Measurements from ENCODE around the gene PHYHIPL.

PHYHIPL gene

GRCh38 chr10:59172567-59172966, 3.9 kb upstream of the PHYHIPL start:
- Mint-ChIP-seq H3K27ac (ENCODE audit: low read depth) (no peak overlapping the region), H3K36me3 (ENCODE audit: insufficient read depth) (no peaks in the 10 kb centered on the region), H3K4me1 (no peaks in the 10 kb centered on the region), H3K27me3 (peaks cover 6% of the 10 kb centered on the region), H3K4me3 (no peak overlapping the region), H3K9me3 (peaks cover 15% of the 10 kb centered on the region)
- DNase-seq (ENCODE audit: low spot score in 2 of 2) (no peak), ATAC-seq (replicated peaks; ENCODE audit: extremely low read depth, poor library complexity, severe bottlenecking) (no peak)

- Mint-ChIP-seq H3K4me1 (no peaks in the 10 kb centered on the region), H3K27ac (ENCODE audit: low read depth) (no peak overlapping the region), H3K4me3 (no peak overlapping the region), H3K27me3 (peaks cover 7% of the 10 kb centered on the region), H3K36me3 (ENCODE audit: insufficient read depth) (no peaks in the 10 kb centered on the region), H3K9me3 (peaks cover 16% of the 10 kb centered on the region)
- no peak for DNase-seq (ENCODE audit: low spot score in 2 of 2)
- no peak for ATAC-seq (replicated peaks; ENCODE audit: extremely low read depth, poor library complexity, severe bottlenecking)
These were observed 3.0 kb upstream of the PHYHIPL start for GRCh38 chr10:59173414-59173813.

- Mint-ChIP-seq H3K9me3 (peaks cover 16% of the 10 kb centered on the region), H3K27ac (ENCODE audit: low read depth) (no peak overlapping the region), H3K36me3 (ENCODE audit: insufficient read depth) (no peaks in the 10 kb centered on the region), H3K4me1 (no peaks in the 10 kb centered on the region), H3K27me3 (peaks cover 7% of the 10 kb centered on the region), H3K4me3 (no peak overlapping the region)
- DNase-seq (ENCODE audit: low spot score in 2 of 2), result no peak
- no peak for ATAC-seq (replicated peaks; ENCODE audit: extremely low read depth, poor library complexity, severe bottlenecking)
These were observed 754 bp upstream of the PHYHIPL start for GRCh38 chr10:59175538-59176240.

- no peak overlapping the region for H3K4me3 Mint-ChIP-seq
- no peaks in the 10 kb centered on the region for H3K4me1 Mint-ChIP-seq
- H3K9me3 Mint-ChIP-seq, result peaks cover 16% of the 10 kb centered on the region
- ATAC-seq (replicated peaks; ENCODE audit: extremely low read depth, poor library complexity, severe bottlenecking) (no peak), DNase-seq (ENCODE audit: low spot score in 2 of 2) (no peak)
- peaks cover 7% of the 10 kb centered on the region for H3K27me3 Mint-ChIP-seq
- H3K36me3 Mint-ChIP-seq (ENCODE audit: insufficient read depth), result no peaks in the 10 kb centered on the region
- H3K27ac Mint-ChIP-seq (ENCODE audit: low read depth), result no peak overlapping the region
These were observed 771 bp downstream of the PHYHIPL start for GRCh38 chr10:59177031-59177797.

- Mint-ChIP-seq H3K9me3 (peaks cover 16% of the 10 kb centered on the region), H3K36me3 (ENCODE audit: insufficient read depth) (no peaks in the 10 kb centered on the region), H3K27ac (ENCODE audit: low read depth) (no peak overlapping the region), H3K27me3 (peaks cover 7% of the 10 kb centered on the region), H3K4me3 (no peak overlapping the region), H3K4me1 (no peaks in the 10 kb centered on the region)
- no peak for DNase-seq (ENCODE audit: low spot score in 2 of 2)
- ATAC-seq (replicated peaks; ENCODE audit: extremely low read depth, poor library complexity, severe bottlenecking), result no peak
These were observed 1.4 kb downstream of the PHYHIPL start for GRCh38 chr10:59177836-59178235.

- H3K4me1 Mint-ChIP-seq, result no peaks in the 10 kb centered on the region
- H3K27ac Mint-ChIP-seq (ENCODE audit: low read depth), result no peak overlapping the region
- ATAC-seq (replicated peaks; ENCODE audit: extremely low read depth, poor library complexity, severe bottlenecking) (no peak), DNase-seq (ENCODE audit: low spot score in 2 of 2) (no peak)
- peaks cover 14% of the 10 kb centered on the region for H3K9me3 Mint-ChIP-seq
- no peaks in the 10 kb centered on the region for H3K36me3 Mint-ChIP-seq (ENCODE audit: insufficient read depth)
- no peak overlapping the region for H3K4me3 Mint-ChIP-seq
- H3K27me3 Mint-ChIP-seq, result peaks cover 7% of the 10 kb centered on the region
These were observed 2.6 kb downstream of the PHYHIPL start for GRCh38 chr10:59179068-59179467.

- ATAC-seq (replicated peaks; ENCODE audit: extremely low read depth, poor library complexity, severe bottlenecking) (no peak), DNase-seq (ENCODE audit: low spot score in 2 of 2) (no peak)
- Mint-ChIP-seq H3K9me3 (peaks cover 6% of the 10 kb centered on the region), H3K4me1 (no peaks in the 10 kb centered on the region), H3K36me3 (ENCODE audit: insufficient read depth) (no peaks in the 10 kb centered on the region), H3K27me3 (peaks cover 7% of the 10 kb centered on the region), H3K4me3 (no peak overlapping the region), H3K27ac (ENCODE audit: low read depth) (no peak overlapping the region)
These were observed 4.3 kb downstream of the PHYHIPL start for GRCh38 chr10:59180689-59181270.

GRCh38 chr10:59181668-59182067, 5.2 kb downstream of the PHYHIPL start:
- H3K4me3 Mint-ChIP-seq, result no peak overlapping the region
- ATAC-seq (replicated peaks; ENCODE audit: extremely low read depth, poor library complexity, severe bottlenecking) (no peak), DNase-seq (ENCODE audit: low spot score in 2 of 2) (no peak)
- peaks cover 7% of the 10 kb centered on the region for H3K27me3 Mint-ChIP-seq
- peaks cover 6% of the 10 kb centered on the region for H3K9me3 Mint-ChIP-seq
- H3K36me3 Mint-ChIP-seq (ENCODE audit: insufficient read depth), result no peaks in the 10 kb centered on the region
- no peaks in the 10 kb centered on the region for H3K4me1 Mint-ChIP-seq
- no peak overlapping the region for H3K27ac Mint-ChIP-seq (ENCODE audit: low read depth)

- Mint-ChIP-seq H3K4me1 (no peaks in the 10 kb centered on the region), H3K27ac (ENCODE audit: low read depth) (no peak overlapping the region), H3K9me3 (no peaks in the 10 kb centered on the region), H3K27me3 (no peaks in the 10 kb centered on the region), H3K4me3 (no peak overlapping the region), H3K36me3 (ENCODE audit: insufficient read depth) (no peaks in the 10 kb centered on the region)
- ATAC-seq (replicated peaks; ENCODE audit: extremely low read depth, poor library complexity, severe bottlenecking) (no peak), DNase-seq (ENCODE audit: low spot score in 2 of 2) (no peak)
These were observed 13.9 kb downstream of the PHYHIPL start for GRCh38 chr10:59190332-59190731.

- H3K9me3 Mint-ChIP-seq, result peaks cover 12% of the 10 kb centered on the region
- no peaks in the 10 kb centered on the region for H3K36me3 Mint-ChIP-seq (ENCODE audit: insufficient read depth)
- H3K27ac Mint-ChIP-seq (ENCODE audit: low read depth), result no peak overlapping the region
- ATAC-seq (replicated peaks; ENCODE audit: extremely low read depth, poor library complexity, severe bottlenecking) (no peak), DNase-seq (ENCODE audit: low spot score in 2 of 2) (no peak)
- no peak overlapping the region for H3K4me3 Mint-ChIP-seq
- no peaks in the 10 kb centered on the region for H3K4me1 Mint-ChIP-seq
- H3K27me3 Mint-ChIP-seq, result no peaks in the 10 kb centered on the region
These were observed 29.8 kb downstream of the PHYHIPL start for GRCh38 chr10:59206204-59206720.

- ATAC-seq (replicated peaks; ENCODE audit: extremely low read depth, poor library complexity, severe bottlenecking), result no peak
- H3K36me3 Mint-ChIP-seq (ENCODE audit: insufficient read depth), result no peaks in the 10 kb centered on the region
- no peaks in the 10 kb centered on the region for H3K27me3 Mint-ChIP-seq
- no peak overlapping the region for H3K4me3 Mint-ChIP-seq
- DNase-seq (ENCODE audit: low spot score in 2 of 2), result no peak
- H3K4me1 Mint-ChIP-seq, result no peaks in the 10 kb centered on the region
- H3K27ac Mint-ChIP-seq (ENCODE audit: low read depth), result no peak overlapping the region
- peaks cover 11% of the 10 kb centered on the region for H3K9me3 Mint-ChIP-seq
These were observed 35.9 kb downstream of the PHYHIPL start for GRCh38 chr10:59212301-59212798.

GRCh38 chr10:59214160-59214559, 37.7 kb downstream of the PHYHIPL start:
- no peaks in the 10 kb centered on the region for H3K4me1 Mint-ChIP-seq
- DNase-seq (ENCODE audit: low spot score in 2 of 2) (no peak), ATAC-seq (replicated peaks; ENCODE audit: extremely low read depth, poor library complexity, severe bottlenecking) (no peak)
- H3K4me3 Mint-ChIP-seq, result no peak overlapping the region
- H3K36me3 Mint-ChIP-seq (ENCODE audit: insufficient read depth), result no peaks in the 10 kb centered on the region
- H3K27me3 Mint-ChIP-seq, result no peaks in the 10 kb centered on the region
- H3K9me3 Mint-ChIP-seq, result peaks cover 6% of the 10 kb centered on the region
- H3K27ac Mint-ChIP-seq (ENCODE audit: low read depth), result no peak overlapping the region

Measured in central memory CD8-positive, alpha-beta T cell (primary cell).